HepG2 (cell line): ENCODE data around the gene LEP. TPM values are rescaled to one million over a fixed set of nuclear protein-coding genes. Genes with fewer than 3 reads are reported as not detected.

ENCODE experiments used
- CEBPG ChIP-seq: IDR thresholded peaks from 2 replicates; pipeline ENCODE4 v1.6.1; 2016
- KAT2B ChIP-seq: fragments of 150-350 bp; IDR thresholded peaks from 2 replicates; pipeline ENCODE4 v1.6.1; 2014; ENCODE audit warnings: low read depth, low read length, borderline replicate concordance
- KLF16 ChIP-seq, 2 experiments: sonication (generic) in 1 of 2; formaldehyde crosslinking in 1 of 2; IDR thresholded peaks; 2 replicates each; pipeline versions ENCODE4 v1.6.1 to v1.8.0; 2016 to 2023; ENCODE audit warnings: missing genetic modification reagents in 2 of 2, missing compliant biosample characterization in 1 of 2
- MTF2 ChIP-seq: sonication (generic); formaldehyde crosslinking; IDR thresholded peaks from 2 replicates; pipeline ENCODE4 v1.5.0; 2020; ENCODE audit warnings: missing genetic modification reagents, borderline replicate concordance
- NCOA2 ChIP-seq: sonication (generic); formaldehyde crosslinking; IDR thresholded peaks from 2 replicates; pipeline ENCODE4 v1.8.0; 2022; ENCODE audit warnings: inconsistent platforms
- RNF2 ChIP-seq: fragments of 450-650 bp; conservative IDR thresholded peaks from 2 replicates; pipeline ENCODE4 v1.6.1; 2016; ENCODE audit warnings: low read depth
- SOX6 ChIP-seq, 2 experiments: fragments of 450-650 bp in 1 of 2; sonication (generic) in 1 of 2; formaldehyde crosslinking in 1 of 2; IDR thresholded peaks; 2 replicates each; pipeline versions ENCODE4 v1.4.0 to v1.6.1; 2017 to 2020; ENCODE audit warnings: antibody characterized with exemption in 1 of 2, mild to moderate bottlenecking in 1 of 2, missing genetic modification reagents in 1 of 2
- ZFP41 ChIP-seq: sonication (generic); formaldehyde crosslinking; IDR thresholded peaks from 2 replicates; pipeline ENCODE4 v1.4.0; 2020; ENCODE audit warnings: mild to moderate bottlenecking, missing genetic modification reagents, borderline replicate concordance
- ZFP90 ChIP-seq: sonication (generic); formaldehyde crosslinking; IDR thresholded peaks from 2 replicates; pipeline ENCODE4 v1.8.0; 2022; ENCODE audit warnings: missing genetic modification reagents, mild to moderate bottlenecking, inconsistent platforms, borderline replicate concordance
- ZNF143 ChIP-seq: sonication (generic); formaldehyde crosslinking; IDR thresholded peaks from 2 replicates; pipeline ENCODE4 v1.4.0; 2020; ENCODE audit warnings: missing genetic modification reagents
- ZNF264 ChIP-seq: sonication (generic); formaldehyde crosslinking; IDR thresholded peaks from 2 replicates; pipeline ENCODE4 v1.4.0; 2020; ENCODE audit warnings: missing genetic modification reagents
- polyA plus RNA-seq, 8 experiments: library from polyadenylated mRNA; depleted of rRNA in 3 of 8; stranded (reverse) in 7 of 8; unstranded in 1 of 8; fragments of >200 nt; fragmentation: Illumina TruSeq in 4 of 8; extraction: Trizol in 4 of 8; gene quantifications; 2 replicates each; pipeline versions ENCODE4 v1.2.1 to v1.2.3, GENCODE V29; 2011 to 2016; ENCODE audit warnings: low read depth in 4 of 8, missing spikeins in 1 of 8, mixed read lengths in 1 of 8; ENCODE audit not compliant: insufficient read depth in 1 of 8
- total RNA-seq, 5 experiments: library from RNA; depleted of rRNA; stranded (reverse); fragments of >200 nt; fragmentation: Illumina TruSeq; extraction: Trizol; gene quantifications; 2 replicates each; pipeline ENCODE4 v1.2.3, GENCODE V29; 2016; ENCODE audit warnings: low read depth in 1 of 5
- TF ChIP-seq, protein P1 (sequence below): sonication (generic); formaldehyde crosslinking; IDR thresholded peaks from 2 replicates; pipeline ENCODE4 v1.8.1; 2023; ENCODE audit warnings: mild to moderate bottlenecking, missing genetic modification reagents
- TF ChIP-seq, protein P2 (sequence below): sonication (generic); formaldehyde crosslinking; IDR thresholded peaks from 2 replicates; pipeline ENCODE4 v1.4.0; 2020; ENCODE audit warnings: mild to moderate bottlenecking, missing genetic modification reagents
- TF ChIP-seq, protein P3 (sequence below): sonication (generic); formaldehyde crosslinking; IDR thresholded peaks from 2 replicates; pipeline ENCODE4 v1.4.0; 2020; ENCODE audit warnings: missing genetic modification reagents
- TF ChIP-seq, protein P4 (sequence below): sonication (generic); formaldehyde crosslinking; IDR thresholded peaks from 2 replicates; pipeline ENCODE4 v1.9.0; 2022; ENCODE audit warnings: low read depth, missing genetic modification reagents
- TF ChIP-seq, protein P5 (sequence below): IDR thresholded peaks from 2 replicates; pipeline ENCODE4 v1.6.1; 2016; ENCODE audit warnings: low read depth, control low read depth
- TF ChIP-seq, protein P6 (sequence below): sonication (generic); formaldehyde crosslinking; conservative IDR thresholded peaks from 2 replicates; pipeline ENCODE4 v1.8.0; 2022; ENCODE audit warnings: low read depth, missing genetic modification reagents

The LEP gene
- total and polyA plus RNA-seq, 2 of the 13 experiments (the other 11 are each of a cell fraction or from before 2014, with no cell fraction given) = 0.05 TPM; not detected in 1

DNA sequence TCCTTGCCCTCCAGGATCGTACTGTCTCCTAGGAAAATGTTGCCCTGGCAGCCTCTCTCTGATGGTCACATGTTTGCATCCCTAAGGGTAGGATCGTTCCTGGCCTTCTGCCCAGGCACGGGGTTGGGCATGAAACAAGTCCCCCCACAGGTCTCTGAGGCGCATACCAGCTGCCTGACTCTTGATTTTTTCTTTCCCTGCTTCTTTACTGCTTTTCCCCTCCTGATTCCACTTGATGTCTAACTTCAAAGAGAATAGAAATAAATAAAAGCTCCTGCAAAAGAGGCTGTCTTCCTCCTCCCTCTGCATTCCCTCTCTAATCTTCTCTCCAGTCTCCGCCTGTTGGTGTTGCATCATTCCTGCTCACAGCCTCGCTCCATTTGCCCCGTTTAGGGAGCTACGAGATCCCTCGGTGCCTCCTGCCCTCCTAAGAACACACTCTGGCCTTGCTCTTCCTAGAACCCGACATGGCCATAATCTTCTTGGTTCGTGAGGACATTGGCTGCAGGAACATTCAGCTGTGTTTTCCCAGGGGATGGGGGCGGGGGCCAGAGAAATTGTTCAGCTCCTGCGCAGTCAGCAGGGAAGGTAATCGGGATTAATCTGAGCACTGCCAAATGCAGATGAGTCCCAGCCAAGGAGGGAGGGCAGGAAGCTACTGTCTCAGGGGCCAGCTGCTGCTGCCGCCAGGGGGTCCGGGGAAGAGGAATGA lies 26.0 kb downstream of the LEP start (continued):
- TF ChIP-seq, protein P1, sequence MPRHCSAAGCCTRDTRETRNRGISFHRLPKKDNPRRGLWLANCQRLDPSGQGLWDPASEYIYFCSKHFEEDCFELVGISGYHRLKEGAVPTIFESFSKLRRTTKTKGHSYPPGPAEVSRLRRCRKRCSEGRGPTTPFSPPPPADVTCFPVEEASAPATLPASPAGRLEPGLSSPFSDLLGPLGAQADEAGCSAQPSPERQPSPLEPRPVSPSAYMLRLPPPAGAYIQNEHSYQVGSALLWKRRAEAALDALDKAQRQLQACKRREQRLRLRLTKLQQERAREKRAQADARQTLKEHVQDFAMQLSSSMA (CRISPR knock-in tag) = no peak
- TF ChIP-seq, protein P2, sequence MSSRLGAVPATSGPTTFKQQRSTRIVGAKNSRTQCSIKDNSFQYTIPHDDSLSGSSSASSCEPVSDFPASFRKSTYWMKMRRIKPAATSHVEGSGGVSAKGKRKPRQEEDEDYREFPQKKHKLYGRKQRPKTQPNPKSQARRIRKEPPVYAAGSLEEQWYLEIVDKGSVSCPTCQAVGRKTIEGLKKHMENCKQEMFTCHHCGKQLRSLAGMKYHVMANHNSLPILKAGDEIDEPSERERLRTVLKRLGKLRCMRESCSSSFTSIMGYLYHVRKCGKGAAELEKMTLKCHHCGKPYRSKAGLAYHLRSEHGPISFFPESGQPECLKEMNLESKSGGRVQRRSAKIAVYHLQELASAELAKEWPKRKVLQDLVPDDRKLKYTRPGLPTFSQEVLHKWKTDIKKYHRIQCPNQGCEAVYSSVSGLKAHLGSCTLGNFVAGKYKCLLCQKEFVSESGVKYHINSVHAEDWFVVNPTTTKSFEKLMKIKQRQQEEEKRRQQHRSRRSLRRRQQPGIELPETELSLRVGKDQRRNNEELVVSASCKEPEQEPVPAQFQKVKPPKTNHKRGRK = no peak
- no peak for TF ChIP-seq SOX6 (IDR thresholded peaks at IDR 0.05)
- TF ChIP-seq SOX6 (CRISPR knock-in tag; IDR thresholded peaks at IDR 0.05) = peak; percentile 27; the same call in 1 of the 2 replicates
- TF ChIP-seq, protein P3, sequence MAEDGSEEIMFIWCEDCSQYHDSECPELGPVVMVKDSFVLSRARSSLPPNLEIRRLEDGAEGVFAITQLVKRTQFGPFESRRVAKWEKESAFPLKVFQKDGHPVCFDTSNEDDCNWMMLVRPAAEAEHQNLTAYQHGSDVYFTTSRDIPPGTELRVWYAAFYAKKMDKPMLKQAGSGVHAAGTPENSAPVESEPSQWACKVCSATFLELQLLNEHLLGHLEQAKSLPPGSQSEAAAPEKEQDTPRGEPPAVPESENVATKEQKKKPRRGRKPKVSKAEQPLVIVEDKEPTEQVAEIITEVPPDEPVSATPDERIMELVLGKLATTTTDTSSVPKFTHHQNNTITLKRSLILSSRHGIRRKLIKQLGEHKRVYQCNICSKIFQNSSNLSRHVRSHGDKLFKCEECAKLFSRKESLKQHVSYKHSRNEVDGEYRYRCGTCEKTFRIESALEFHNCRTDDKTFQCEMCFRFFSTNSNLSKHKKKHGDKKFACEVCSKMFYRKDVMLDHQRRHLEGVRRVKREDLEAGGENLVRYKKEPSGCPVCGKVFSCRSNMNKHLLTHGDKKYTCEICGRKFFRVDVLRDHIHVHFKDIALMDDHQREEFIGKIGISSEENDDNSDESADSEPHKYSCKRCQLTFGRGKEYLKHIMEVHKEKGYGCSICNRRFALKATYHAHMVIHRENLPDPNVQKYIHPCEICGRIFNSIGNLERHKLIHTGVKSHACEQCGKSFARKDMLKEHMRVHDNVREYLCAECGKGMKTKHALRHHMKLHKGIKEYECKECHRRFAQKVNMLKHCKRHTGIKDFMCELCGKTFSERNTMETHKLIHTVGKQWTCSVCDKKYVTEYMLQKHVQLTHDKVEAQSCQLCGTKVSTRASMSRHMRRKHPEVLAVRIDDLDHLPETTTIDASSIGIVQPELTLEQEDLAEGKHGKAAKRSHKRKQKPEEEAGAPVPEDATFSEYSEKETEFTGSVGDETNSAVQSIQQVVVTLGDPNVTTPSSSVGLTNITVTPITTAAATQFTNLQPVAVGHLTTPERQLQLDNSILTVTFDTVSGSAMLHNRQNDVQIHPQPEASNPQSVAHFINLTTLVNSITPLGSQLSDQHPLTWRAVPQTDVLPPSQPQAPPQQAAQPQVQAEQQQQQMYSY (CRISPR knock-in tag) = no peak
- no peak for TF ChIP-seq ZFP41 (CRISPR knock-in tag)
- TF ChIP-seq RNF2 = no peak
- TF ChIP-seq, protein P4, sequence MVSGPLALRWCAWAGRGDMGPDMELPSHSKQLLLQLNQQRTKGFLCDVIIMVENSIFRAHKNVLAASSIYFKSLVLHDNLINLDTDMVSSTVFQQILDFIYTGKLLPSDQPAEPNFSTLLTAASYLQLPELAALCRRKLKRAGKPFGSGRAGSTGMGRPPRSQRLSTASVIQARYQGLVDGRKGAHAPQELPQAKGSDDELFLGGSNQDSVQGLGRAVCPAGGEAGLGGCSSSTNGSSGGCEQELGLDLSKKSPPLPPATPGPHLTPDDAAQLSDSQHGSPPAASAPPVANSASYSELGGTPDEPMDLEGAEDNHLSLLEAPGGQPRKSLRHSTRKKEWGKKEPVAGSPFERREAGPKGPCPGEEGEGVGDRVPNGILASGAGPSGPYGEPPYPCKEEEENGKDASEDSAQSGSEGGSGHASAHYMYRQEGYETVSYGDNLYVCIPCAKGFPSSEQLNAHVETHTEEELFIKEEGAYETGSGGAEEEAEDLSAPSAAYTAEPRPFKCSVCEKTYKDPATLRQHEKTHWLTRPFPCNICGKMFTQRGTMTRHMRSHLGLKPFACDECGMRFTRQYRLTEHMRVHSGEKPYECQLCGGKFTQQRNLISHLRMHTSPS (CRISPR knock-in tag) = no peak
- TF ChIP-seq ZNF264 (CRISPR knock-in tag) = no peak
- TF ChIP-seq, protein P5, sequence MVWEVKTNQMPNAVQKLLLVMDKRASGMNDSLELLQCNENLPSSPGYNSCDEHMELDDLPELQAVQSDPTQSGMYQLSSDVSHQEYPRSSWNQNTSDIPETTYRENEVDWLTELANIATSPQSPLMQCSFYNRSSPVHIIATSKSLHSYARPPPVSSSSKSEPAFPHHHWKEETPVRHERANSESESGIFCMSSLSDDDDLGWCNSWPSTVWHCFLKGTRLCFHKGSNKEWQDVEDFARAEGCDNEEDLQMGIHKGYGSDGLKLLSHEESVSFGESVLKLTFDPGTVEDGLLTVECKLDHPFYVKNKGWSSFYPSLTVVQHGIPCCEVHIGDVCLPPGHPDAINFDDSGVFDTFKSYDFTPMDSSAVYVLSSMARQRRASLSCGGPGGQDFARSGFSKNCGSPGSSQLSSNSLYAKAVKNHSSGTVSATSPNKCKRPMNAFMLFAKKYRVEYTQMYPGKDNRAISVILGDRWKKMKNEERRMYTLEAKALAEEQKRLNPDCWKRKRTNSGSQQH (CRISPR knock-in tag) = no peak
- TF ChIP-seq, protein P6, sequence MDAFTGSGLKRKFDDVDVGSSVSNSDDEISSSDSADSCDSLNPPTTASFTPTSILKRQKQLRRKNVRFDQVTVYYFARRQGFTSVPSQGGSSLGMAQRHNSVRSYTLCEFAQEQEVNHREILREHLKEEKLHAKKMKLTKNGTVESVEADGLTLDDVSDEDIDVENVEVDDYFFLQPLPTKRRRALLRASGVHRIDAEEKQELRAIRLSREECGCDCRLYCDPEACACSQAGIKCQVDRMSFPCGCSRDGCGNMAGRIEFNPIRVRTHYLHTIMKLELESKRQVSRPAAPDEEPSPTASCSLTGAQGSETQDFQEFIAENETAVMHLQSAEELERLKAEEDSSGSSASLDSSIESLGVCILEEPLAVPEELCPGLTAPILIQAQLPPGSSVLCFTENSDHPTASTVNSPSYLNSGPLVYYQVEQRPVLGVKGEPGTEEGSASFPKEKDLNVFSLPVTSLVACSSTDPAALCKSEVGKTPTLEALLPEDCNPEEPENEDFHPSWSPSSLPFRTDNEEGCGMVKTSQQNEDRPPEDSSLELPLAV = no peak
- no peak for TF ChIP-seq MTF2 (CRISPR knock-in tag)
- TF ChIP-seq KLF16 (CRISPR knock-in tag; IDR thresholded peaks at IDR 0.05) = no peak
- no peak for TF ChIP-seq NCOA2 (CRISPR knock-in tag)
- no peak for TF ChIP-seq ZNF143 (CRISPR knock-in tag)
- peak; percentile 90 for TF ChIP-seq CEBPG
- TF ChIP-seq KAT2B = no peak
- no peak for TF ChIP-seq ZFP90 (CRISPR knock-in tag)
